Central memory CD8-positive, alpha-beta T cell (primary cell): Measurements from ENCODE around the gene FERD3L.
"Not testable (repeated sequence)": the region's sequence is repeated elsewhere in the genome, so short reads cannot be mapped to it uniquely, and the experiment has no call there.

Experiments
- ATAC-seq: fragments of 150-1000 bp; cut with Tn5 transposase; replicated peaks from 2 replicates; pipeline ENCODE4 v1.10.0; 2022; ENCODE audit warnings: mild to moderate bottlenecking, moderate FRiP score, moderate number of reproducible peaks; ENCODE audit not compliant: poor library complexity, severe bottlenecking; ENCODE audit errors: extremely low read depth
- DNase-seq, 2 donors: peaks; one replicate each; pipeline ENCODE4 v3.0.0; 2021; ENCODE audit warnings: low spot score in 2 of 2
- H3K27ac Mint-ChIP-seq: one replicate; pipeline ENCODE4 v1.8.0; 2022; ENCODE audit warnings: low read depth, mild to moderate bottlenecking, moderate library complexity, mixed read lengths
- H3K27me3 Mint-ChIP-seq: one replicate; pipeline ENCODE4 v1.8.0; 2022; ENCODE audit warnings: mixed read lengths
- H3K36me3 Mint-ChIP-seq: one replicate; pipeline ENCODE4 v1.8.0; 2022; ENCODE audit warnings: mild to moderate bottlenecking, moderate library complexity, mixed read lengths; ENCODE audit not compliant: insufficient read depth
- H3K4me1 Mint-ChIP-seq: one replicate; pipeline ENCODE4 v1.8.0; 2022; ENCODE audit warnings: mixed read lengths
- H3K4me3 Mint-ChIP-seq: one replicate; pipeline ENCODE4 v1.8.0; 2022; ENCODE audit warnings: mild to moderate bottlenecking, moderate library complexity, mixed read lengths
- H3K9me3 Mint-ChIP-seq: one replicate; pipeline ENCODE4 v1.8.0; 2022; ENCODE audit warnings: mixed read lengths

FERD3L gene, protein sequence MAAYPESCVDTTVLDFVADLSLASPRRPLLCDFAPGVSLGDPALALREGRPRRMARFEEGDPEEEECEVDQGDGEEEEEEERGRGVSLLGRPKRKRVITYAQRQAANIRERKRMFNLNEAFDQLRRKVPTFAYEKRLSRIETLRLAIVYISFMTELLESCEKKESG

DNA sequence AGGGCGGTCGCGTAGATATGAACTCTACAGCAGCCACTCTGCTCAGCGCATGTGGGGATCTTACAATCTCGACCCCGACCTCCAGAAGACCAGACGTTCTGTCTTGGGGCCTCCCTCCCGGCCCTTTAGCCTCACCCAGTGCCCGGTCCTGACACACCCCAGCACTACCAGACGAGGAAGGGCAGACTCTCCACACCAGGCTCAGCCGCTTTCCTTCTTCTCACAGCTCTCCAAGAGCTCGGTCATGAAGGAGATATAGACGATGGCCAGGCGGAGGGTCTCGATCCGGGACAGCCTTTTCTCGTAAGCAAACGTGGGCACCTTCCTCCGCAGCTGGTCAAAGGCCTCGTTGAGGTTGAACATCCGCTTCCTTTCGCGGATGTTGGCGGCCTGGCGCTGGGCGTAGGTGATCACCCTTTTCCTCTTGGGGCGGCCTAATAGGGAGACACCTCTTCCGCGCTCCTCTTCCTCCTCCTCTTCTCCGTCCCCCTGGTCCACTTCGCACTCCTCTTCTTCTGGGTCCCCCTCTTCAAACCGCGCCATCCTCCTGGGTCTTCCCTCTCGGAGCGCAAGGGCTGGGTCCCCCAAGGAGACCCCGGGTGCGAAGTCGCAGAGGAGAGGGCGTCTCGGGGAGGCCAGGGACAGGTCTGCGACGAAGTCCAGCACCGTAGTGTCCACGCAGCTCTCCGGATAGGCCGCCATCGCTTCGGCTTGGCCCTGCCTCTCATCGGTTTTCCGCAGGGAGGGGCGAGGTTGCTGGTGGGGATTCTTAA is at the start of gene FERD3L:
TSS of gene FERD3L (minus strand) at position 761 of the 773 bp plus-strand sequence. CDS start at position 702, 59 bp downstream.
- DNase-seq, result no peak
- no peaks in the 10 kb centered on the region for H3K36me3 Mint-ChIP-seq
- no peak within 1 kb of the TSS for H3K27ac Mint-ChIP-seq
- peaks cover 5% of the 10 kb centered on the region for H3K9me3 Mint-ChIP-seq
- no peaks in the 10 kb centered on the region for H3K4me1 Mint-ChIP-seq
- H3K27me3 Mint-ChIP-seq, result peaks cover 42% of the 10 kb centered on the region
- ATAC-seq, result no peak
- no peak within 1 kb of the TSS for H3K4me3 Mint-ChIP-seq

DNA sequence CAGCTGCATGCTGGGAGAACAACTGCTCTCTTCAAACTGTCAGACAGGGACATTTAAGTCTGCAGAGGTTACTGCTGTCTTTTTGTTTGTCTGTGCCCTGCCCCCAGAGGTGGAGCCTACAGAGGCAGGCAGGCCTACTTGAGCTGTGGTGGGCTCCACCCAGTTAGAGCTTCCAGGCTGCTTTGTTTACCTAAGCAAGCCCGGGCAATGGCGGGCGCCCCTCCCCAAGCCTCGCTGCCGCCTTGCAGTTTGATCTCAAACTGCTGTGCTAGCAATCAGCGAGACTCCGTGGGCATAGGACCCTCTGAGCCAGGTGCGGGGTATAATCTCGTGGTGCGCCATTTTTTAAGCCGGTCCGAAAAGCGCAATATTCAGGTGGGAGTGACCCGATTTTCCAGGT is 49.2 kb upstream of the FERD3L start:
- H3K36me3 Mint-ChIP-seq, ATAC-seq, H3K27me3 Mint-ChIP-seq, H3K4me3 Mint-ChIP-seq, DNase-seq, H3K27ac Mint-ChIP-seq, H3K4me1 Mint-ChIP-seq: not testable (repeated sequence)
- peaks cover 11% of the 10 kb centered on the region for H3K9me3 Mint-ChIP-seq

DNA sequence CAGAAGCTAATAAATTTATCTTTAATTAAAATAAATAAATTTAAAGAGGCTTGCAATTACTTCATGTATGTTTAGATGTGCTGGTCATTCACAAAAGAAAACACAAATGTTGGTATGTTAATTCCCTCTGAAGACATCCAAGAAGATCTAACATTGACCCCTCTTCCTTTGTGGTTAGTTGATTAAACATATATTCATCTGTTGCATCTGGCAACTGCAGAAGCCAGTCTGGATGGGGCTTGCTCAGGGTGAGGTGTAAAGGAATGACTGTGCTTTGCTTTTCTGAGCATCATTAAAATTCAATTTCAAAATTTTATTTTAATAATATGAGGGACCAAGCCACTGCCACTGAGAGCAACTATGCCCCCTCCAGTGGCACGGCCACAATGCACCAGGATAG is 36.4 kb upstream of the FERD3L start:
- Mint-ChIP-seq H3K4me3 (no peak overlapping the region), H3K36me3 (no peaks in the 10 kb centered on the region), H3K27ac (no peak overlapping the region), H3K27me3 (no peaks in the 10 kb centered on the region), H3K4me1 (no peaks in the 10 kb centered on the region), H3K9me3 (peaks cover 31% of the 10 kb centered on the region)
- no peak for ATAC-seq
- no peak for DNase-seq

DNA sequence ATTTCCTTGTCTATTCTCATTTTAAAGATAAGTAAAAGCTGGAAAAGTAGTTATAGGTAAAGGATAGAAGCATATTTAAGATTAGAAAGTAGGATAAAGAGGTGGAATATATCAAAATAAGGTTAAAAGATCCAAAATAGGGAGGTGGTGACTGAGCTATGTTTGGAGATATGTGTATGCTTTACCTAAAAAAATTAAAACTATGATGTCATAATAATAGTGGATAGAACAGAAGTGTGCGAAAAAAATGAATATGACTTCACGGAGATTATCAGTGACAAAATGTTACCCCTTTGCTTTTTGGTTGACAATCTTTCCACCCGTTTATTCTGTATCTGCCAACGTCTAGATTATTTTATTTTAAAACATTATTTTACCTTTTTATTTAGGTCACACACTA is 33.4 kb upstream of the FERD3L start:
- ATAC-seq (no peak), DNase-seq (no peak)
- Mint-ChIP-seq H3K36me3 (no peaks in the 10 kb centered on the region), H3K4me3 (no peak overlapping the region), H3K27ac (no peak overlapping the region), H3K27me3 (no peaks in the 10 kb centered on the region), H3K9me3 (peaks cover 12% of the 10 kb centered on the region), H3K4me1 (no peaks in the 10 kb centered on the region)

DNA sequence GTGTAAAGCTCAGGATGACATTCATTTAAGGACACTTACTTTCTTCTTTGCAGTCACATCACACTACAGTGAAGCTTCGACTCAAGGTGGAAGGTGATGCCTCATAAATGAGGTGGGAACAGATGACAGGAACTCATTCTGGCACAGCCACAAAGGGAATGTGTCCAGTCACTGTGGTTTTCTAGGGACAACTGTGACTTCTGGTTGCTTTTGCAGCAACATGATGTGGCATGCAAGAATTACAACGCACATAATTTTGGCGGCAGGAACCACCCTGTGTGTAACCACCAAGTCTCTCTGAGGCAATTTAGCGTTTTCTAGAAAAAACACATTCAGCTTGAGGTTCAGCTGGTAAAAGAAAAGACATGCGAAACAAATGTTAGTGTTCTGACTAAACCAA is 32.0 kb upstream of the FERD3L start:
- no peak for ATAC-seq
- H3K9me3 Mint-ChIP-seq, result peaks cover 3% of the 10 kb centered on the region
- DNase-seq, result no peak
- no peaks in the 10 kb centered on the region for H3K36me3 Mint-ChIP-seq
- H3K27ac Mint-ChIP-seq, result no peak overlapping the region
- no peak overlapping the region for H3K4me3 Mint-ChIP-seq
- no peaks in the 10 kb centered on the region for H3K27me3 Mint-ChIP-seq
- no peaks in the 10 kb centered on the region for H3K4me1 Mint-ChIP-seq

DNA sequence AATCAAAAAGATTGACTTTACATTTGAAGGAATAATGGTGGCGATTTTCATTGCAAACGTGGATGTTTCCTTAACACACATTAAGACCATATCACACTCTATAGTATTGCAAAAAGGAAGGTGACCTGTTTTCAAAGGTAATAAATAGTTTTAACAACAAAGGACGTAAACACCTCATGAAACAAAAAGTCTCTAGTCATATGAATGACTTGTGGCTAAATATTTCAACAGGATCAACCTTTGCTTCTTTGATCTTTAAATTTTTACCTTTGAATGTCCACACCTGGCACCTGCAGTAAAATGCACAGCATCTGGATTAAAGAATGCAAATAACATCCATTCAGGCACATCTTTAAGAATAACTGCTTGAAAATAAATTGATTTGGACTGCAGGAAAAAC is 30.0 kb upstream of the FERD3L start:
- H3K9me3 Mint-ChIP-seq, result peaks cover 11% of the 10 kb centered on the region
- no peaks in the 10 kb centered on the region for H3K27me3 Mint-ChIP-seq
- H3K4me1 Mint-ChIP-seq, result no peaks in the 10 kb centered on the region
- H3K36me3 Mint-ChIP-seq, result peaks cover 2% of the 10 kb centered on the region
- ATAC-seq (no peak), DNase-seq (no peak)
- H3K4me3 Mint-ChIP-seq, result no peak overlapping the region
- H3K27ac Mint-ChIP-seq, result no peak overlapping the region

DNA sequence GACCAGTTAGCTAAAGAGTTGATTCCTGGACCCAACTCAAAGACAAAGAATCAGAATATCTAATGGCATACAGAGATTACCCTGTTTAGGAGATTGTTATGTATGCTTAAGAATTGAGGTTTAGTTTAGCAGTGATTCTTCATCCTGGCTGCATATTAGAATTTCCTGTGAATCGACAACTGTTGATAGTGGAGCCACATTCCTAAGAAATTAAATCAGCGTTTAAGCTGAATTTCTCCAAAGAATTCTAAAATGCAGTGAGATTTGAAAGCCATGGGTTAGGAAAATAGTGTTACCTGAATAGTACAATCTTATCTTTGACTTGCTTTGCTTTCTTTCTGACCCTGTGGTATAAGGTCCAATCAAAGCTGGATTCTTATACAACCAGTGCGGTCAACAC is 16.4 kb upstream of the FERD3L start:
- H3K4me3 Mint-ChIP-seq, result no peak overlapping the region
- ATAC-seq (no peak), DNase-seq (no peak)
- peaks cover 5% of the 10 kb centered on the region for H3K9me3 Mint-ChIP-seq
- H3K36me3 Mint-ChIP-seq, result no peaks in the 10 kb centered on the region
- H3K27ac Mint-ChIP-seq, result no peak overlapping the region
- no peaks in the 10 kb centered on the region for H3K27me3 Mint-ChIP-seq
- no peaks in the 10 kb centered on the region for H3K4me1 Mint-ChIP-seq

DNA sequence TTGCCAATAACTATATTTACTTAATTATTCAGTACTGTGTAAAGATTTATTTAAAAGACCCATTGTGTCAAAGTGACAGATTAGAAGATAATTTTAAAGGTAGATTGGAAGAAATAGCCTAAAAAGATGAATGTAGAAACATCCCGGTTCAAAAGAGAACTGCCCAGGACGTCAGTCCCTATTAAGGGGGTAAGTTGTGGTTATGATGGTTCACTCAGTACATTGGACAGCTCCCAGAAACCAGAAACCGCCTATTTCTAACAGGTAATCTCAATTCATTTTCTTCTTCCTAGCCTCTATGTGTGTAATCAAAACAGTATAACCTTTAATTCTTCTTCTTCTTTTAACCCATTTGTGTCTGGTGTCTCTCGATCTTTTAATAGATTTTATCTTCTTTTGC is 1.5 kb upstream of the FERD3L start:
- no peak overlapping the region for H3K4me3 Mint-ChIP-seq
- peaks cover 42% of the 10 kb centered on the region for H3K27me3 Mint-ChIP-seq
- no peaks in the 10 kb centered on the region for H3K4me1 Mint-ChIP-seq
- DNase-seq, result no peak
- H3K36me3 Mint-ChIP-seq, result no peaks in the 10 kb centered on the region
- peaks cover 5% of the 10 kb centered on the region for H3K9me3 Mint-ChIP-seq
- no peak for ATAC-seq
- H3K27ac Mint-ChIP-seq, result no peak overlapping the region

DNA sequence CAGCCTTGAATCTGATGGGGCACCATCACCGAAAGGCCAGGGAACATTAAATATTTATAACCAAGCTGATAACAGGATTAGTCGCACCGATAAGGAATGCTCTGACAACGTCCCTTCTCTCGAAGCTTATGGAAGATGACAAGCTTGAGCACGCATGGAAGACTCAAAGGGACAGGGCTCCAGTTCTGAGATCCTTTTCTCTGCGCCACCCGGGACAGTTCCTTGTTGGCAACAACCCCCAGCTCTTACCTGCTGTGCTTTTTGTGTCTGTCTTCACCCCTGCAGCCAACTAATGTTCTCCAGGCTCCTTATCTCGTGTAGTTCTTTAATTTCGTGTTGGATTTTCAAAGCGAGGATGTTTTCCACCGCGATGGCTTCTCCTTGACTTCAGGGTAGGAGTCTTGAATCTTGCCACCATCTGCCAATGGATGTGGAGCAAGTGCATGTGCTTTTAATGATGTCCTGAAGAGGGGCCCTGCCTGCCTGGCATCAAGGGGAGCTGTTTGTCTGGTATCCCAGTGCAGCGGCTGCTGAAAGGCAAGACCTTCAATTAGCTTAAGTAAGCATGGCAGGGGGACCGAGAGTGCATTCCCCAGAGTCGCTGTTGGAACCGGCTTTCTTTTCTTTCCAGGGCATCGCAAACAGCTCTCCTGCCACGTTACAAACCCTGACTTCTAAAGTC is 354 bp upstream of the FERD3L start:
- Mint-ChIP-seq H3K9me3 (peaks cover 5% of the 10 kb centered on the region), H3K36me3 (no peaks in the 10 kb centered on the region), H3K27me3 (peaks cover 42% of the 10 kb centered on the region), H3K4me3 (no peak overlapping the region), H3K27ac (no peak overlapping the region), H3K4me1 (no peaks in the 10 kb centered on the region)
- no peak for ATAC-seq
- DNase-seq, result no peak

DNA sequence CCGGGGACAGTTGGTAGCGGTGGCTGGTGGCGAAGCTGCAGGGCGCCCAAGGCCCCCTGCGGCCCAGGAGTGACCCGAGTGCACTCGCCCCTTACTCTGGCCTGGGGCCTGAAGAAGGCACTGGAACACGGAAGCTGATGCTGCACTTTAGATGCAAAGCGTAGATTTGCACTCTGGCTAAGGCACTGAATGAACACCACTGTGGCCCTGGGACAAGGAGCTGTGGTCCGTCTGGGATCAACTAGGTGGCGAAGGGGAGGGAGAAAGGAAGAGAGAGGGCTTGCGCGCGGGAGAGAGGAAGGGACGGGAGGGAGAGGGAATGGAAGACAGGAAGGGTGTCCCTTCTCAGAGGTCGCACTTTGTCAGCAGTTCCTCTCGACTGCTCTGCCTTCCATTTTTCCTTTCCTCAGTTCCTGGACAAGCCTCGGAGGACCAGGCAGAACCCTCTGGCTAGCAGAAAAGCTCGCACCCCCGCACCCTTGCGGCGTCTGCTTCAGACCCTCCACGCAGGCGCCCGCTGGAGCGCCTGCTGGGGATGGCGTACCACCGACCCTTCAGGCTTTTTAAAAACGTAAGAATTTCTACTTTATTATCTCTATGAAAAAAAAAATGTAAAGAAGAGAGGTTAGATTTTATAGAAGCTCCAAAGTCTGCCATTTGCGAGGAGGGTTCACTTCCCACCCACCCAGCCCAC is 1.2 kb downstream of the FERD3L start:
- Mint-ChIP-seq H3K27me3 (peaks cover 42% of the 10 kb centered on the region), H3K9me3 (peaks cover 5% of the 10 kb centered on the region), H3K4me1 (no peaks in the 10 kb centered on the region), H3K4me3 (no peak overlapping the region), H3K36me3 (no peaks in the 10 kb centered on the region), H3K27ac (no peak overlapping the region)
- no peak for ATAC-seq
- DNase-seq, result no peak

DNA sequence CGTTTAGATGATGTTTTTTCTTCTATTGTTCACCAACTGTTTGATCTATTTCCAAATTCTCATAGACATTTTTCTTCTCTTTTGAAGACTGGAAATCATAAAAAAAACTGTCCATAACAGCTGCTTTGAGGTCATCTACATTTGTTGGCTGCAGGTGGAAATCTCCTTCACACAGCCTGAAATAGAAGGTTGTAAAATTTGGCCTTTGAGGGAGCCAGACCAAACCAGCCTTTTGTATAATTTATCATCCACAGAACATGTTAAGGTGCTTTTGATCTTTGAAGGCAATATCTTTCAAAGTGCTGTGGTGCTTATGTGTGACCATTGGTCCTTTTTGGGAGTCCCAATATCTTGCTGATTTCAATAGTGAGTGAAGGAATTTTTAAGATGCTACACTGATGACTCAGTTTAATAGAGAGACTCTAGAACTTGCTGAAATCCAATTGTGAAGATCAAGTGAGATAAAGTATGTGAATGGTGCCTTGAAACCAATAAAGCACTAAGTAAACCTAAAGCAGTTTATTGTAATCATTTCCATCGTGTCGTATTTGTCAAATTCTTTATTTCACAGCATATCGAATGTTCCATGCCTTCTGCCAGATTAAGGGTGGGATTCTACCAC is 5.4 kb downstream of the FERD3L start:
- Mint-ChIP-seq H3K27me3 (peaks cover 19% of the 10 kb centered on the region), H3K9me3 (peaks cover 5% of the 10 kb centered on the region), H3K36me3 (no peaks in the 10 kb centered on the region), H3K27ac (no peak overlapping the region), H3K4me3 (no peak overlapping the region), H3K4me1 (no peaks in the 10 kb centered on the region)
- ATAC-seq (no peak), DNase-seq (no peak)

DNA sequence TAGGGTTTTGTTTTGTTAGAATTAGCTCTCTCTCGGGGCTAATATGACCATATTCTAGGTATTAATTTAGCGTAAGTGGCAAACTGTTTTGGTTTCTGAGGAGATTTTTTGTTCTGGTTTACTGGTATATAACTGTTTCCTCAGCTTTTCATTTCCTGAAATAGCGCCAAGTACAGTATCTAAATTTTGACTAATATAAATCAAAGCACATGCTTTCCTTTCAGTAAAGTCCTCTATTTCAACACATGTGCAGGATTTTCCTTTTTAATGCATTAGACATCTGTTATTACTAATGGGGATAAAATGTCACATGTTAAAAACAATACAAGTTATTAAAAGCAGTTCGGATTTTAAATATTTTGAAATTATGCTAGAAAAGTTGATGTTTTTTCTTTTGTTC is 11.3 kb downstream of the FERD3L start:
- no peak for DNase-seq
- Mint-ChIP-seq H3K36me3 (no peaks in the 10 kb centered on the region), H3K27me3 (no peaks in the 10 kb centered on the region), H3K4me3 (no peak overlapping the region), H3K4me1 (no peaks in the 10 kb centered on the region), H3K9me3 (no peaks in the 10 kb centered on the region), H3K27ac (no peak overlapping the region)
- ATAC-seq, result no peak
